ENCODE measurements around the gene GPN1.
"Not testable (repeated sequence)": the region's sequence is repeated elsewhere in the genome, so short reads cannot be mapped to it uniquely, and the experiment has no call there.

GRCh38 chr2:27626323-27626722 is 2.5 kb upstream of the GPN1 start:
- TF ChIP-seq POU2F2 (IDR thresholded peaks at IDR 0.05; ENCODE audit: low read depth, low read length); POLR2AphosphoS5 (IDR thresholded peaks at IDR 0.05; ENCODE audit: low read depth, low read length); POLR2A (IDR thresholded peaks at IDR 0.05; ENCODE audit: low read depth, low read length); TAF1 (IDR thresholded peaks at IDR 0.05; ENCODE audit: low read depth, low read length); PAX5 (IDR thresholded peaks at IDR 0.05; ENCODE audit: insufficient read depth, low read length, severe bottlenecking): not testable (repeated sequence)

Data from GM12891 (cell line).